Stimulated activated CD4-positive, alpha-beta T cell treated with anti-CD3 and anti-CD28 coated beads, Interleukin-15, amount 100 ng/mL, for 48 hours (primary cell): ENCODE results near the gene CDC42BPB.

Experiments used
- DNase-seq, 2 donors: peaks; one replicate each; pipeline ENCODE4 v3.0.0-alpha.2; 2020; ENCODE audit warnings: low read depth in 2 of 2

The CDC42BPB gene

DNA sequence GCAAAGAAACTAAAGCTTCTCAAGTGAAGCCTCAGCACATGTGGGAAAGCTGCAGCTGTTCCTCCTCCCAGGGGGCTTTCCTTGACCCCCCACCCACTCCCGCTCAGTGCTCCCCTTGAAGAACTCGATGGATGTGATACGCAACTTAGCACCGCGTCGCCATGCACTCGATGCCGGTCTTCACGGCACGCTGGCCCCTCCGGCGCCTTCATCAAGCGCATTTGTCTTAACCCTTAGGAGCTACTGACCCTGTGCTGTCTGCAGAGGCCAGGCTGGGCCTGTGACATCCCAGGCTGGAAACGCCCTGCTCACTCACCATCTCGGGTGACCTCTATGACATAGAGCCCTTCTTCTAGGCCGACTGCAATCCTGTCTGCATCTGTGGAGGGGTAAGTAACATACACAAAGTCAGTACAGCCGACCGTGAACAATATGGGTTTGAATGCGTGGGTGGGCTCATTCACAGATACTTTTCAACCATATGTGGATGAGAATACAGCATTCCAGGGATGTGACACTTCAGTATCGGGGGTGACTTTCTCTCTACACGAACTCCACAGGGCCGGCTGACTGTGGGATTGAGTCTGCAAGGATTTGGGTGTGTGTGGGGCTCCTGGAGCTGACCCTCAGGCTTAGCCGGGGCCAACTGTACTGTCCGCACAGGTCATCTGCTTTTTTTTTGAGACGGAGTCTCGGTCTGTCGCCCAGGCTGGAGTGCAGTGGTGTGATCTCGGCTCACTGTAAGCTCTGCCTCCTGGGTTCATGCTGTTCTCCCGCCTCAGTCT is 111.8 kb downstream of the CDC42BPB start:
- DNase-seq: no peak

DNA sequence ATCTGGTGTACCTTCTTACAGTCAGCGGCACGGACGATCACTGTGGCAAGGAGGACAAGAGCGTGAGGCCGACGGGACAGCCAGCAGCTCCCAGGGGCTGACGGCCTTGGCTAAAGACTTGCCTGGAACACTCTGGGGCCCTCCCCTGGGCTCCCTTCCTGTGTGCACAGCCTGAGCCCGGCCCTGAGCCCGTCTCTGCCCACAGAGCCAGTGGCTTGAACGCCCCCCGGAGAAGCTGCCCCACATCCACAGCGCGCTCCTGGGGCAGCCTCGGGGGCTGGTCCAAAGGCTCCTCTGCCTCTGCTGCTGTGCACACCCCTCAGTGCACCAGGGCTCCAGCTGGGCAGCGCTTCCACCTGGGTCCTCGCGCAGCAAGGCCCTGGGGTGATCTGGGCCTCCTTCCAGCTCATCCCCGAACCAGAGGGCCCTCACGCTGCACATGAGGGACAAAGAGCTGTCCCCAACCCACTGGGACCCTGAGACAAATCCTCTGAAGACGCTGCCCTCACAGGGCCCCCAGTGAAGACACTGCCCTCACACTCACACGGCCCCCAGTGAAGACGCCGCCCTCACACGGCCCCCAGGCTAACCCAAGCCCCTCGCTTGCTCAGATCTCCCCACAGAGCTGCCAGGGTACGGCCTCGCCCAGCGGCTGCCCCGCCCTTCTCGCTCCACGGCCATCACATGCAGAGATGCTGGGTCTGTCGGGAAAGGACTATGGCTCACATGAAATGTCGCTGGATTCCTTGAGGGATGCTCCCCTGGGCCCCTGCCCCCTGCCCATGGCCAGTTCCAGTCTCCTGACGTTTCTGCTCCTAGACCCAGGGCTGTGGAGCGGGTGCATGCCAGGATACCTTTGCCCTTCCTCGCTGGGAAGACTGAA is 112.7 kb downstream of the CDC42BPB start:
- DNase-seq: no peak

DNA sequence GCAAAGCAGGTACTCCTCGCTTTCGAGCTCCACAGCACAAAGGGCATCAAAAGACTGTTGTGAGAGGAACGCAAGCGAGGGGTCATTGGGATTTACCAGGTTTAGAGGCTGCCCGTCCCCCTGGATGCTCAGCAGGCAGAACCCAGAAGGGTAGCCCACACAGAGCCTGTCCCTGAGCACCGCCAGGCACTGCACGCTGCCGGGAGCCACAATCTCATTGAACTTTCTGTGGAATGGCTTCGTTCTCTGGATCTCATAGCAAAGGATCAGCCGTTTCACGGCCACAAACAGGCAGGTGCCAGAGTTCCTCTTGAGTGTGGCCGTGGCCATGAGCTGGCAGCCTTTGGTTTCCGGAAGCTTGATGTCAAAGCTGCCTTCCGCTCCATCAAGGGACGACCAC is 113.4 kb downstream of the CDC42BPB start:
- no peak for DNase-seq

DNA sequence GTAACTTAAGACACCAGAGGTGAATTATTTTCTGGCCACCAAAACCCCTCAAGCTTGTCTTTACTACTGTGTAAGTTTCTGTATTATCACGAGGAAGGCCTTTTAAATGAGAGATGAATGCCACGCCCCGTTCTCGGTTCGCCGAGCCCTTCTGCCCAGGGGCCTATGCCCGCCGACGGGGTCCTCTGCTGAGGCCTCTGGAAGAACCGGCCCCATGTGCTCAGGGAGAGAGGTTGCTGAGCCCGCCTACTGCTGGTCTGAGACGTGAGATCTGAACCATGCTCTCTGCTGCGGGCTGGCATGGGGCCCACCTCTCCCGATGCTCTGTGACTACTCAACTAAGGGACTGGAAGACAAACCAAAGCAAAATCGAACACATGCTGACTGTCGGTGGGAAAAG is 113.9 kb downstream of the CDC42BPB start:
- no peak for DNase-seq

DNA sequence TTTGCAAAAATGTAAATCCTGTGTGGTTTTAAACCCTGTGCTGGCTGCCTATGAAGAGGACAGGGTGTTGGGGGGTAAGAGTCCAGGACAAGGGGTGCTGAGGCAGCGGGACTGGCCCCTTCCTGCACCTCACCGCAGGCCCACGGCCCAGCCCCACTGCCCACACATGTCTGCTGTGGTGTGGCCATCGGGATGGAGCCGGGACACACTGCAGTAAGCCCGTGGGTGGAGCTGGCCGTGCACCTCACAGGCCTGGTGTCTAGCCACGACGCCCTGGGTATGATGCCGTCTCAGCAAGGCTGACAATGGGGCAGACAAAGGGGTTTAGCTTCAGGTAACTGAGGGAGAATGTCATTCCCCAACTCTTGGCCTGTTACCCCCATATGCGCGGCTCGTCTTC is 115.3 kb downstream of the CDC42BPB start:
- DNase-seq: no peak

DNA sequence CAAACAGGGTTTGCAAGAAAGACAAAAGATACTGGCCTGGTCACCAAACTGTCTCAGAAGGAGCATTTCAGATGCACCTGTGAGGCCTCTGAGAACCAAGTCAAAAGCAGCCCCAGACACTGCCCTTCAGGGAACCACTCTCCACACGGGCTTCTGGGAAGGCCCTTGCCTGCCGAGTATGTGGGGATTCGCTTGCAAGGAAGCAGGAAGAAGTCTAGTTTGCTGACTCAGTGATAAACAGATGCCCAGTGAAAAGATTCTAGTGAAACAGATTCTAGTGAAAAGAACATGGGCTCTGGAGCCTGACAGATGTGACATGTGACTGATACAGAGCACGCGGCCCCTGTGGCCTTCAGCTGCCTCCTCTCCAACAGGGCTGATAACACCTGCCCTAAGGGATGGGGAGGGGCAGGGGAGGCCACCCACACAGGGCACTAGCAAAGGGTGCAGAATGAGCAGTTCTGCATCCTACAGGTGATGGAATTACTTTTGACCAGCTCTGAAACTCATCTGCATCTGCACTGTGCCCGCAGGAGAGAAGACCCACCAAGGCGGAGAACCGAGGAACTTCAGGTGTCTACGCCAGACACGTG is 115.8 kb downstream of the CDC42BPB start:
- DNase-seq: no peak

DNA sequence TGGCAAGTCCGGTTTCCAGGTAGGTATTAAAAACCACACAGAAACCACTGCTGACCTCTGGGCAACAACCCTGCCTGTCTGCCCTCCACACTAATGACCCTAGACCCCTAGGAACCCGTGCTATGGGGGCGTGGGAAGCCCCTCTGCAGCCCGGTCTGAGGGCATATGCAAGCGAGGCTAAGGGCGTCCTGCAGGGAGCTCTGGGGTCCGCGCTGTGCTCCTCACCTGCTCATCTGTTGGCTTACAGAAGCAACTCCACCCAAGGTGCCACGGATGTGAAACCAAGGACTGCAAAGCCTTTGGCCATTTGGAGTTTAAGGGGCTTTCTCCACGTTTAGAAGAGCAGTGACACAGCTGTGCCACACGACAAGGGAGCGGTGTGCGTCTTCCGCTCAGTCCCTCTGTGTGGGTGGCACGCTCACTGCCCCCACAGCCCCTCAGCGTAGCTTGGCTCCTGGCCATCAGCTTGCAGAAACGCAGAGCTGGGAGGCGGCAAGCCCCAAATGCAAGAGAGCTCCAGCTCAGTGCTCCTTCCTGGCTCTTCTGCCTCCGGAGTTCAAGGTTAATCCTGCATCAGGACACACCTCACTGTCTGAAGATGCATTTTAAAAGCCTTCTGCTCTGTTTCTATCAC is 116.5 kb downstream of the CDC42BPB start:
- DNase-seq: no peak

DNA sequence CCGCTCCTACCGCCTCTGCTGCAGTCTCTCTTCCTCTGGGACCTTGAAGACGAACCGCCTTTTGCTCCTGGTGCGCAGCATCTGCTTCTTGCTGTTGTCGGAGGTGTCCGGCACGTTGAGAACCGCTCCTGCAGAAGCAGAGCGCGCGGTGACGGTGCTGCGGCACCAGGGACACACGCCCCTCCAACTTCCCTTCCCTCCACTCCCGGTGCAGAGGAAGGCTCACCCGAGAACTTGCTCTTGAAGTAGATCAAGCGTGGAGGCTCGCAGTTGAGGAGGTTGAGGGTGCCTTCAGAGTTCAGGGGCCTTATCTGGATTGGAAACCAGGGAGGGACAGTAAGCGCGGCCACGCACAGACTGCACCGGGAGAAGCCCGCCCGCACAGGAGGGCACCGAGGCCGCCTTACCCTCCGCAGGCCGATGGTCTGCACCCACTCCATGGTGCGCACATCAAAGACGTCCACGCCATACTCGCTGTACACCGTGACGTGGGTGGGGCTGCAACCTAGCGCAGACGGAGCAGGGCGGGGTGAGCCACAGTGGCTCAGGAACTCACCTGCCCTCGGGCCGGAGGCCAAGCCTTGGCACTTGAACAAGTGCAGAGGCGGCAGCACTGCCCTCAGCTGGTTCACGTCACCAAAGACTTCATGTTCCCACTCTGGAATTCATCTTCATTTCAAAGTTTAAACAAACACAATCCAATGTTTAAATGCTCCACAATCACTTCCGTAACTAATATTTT is 117.4 kb downstream of the CDC42BPB start:
- DNase-seq: no peak

DNA sequence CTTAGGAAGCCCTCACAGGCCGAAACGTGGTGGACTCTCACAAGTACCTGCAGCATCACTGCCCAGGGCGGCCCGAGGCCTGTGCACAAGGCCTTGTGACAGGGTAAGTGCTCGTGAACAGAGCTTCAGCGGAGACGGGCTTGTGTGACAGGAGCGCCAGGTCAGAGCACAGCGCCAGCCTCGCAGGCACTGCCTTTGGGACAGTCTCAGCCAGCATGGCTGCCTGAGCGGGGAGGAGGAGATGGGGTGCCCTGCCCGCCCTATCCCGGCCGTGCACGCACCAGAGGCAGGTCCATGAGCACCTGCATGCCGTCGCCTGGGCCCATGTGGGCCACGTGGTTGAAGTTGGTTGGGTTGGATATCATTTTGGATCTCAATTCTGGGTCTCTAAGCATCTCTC is 118.0 kb downstream of the CDC42BPB start:
- DNase-seq: no peak

DNA sequence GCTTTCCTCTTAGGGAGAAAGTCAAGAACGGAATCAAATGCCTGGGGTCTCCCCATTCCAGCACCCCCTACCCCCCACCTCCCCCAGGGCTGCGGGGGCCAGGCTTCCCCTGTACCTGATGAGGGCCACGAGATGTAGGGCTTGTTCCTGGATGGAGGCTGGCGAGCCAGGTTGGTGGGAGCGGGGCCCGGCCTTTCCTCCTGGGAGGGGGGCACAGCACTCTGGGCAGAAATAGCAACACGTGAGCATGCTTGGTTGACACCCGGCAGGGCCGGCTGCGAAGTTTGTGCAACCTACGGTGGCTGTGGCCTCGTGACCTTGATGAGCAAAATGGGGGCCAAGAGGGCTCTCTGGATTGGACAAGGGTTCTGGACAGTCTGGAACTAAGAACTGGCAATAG is 119.2 kb downstream of the CDC42BPB start:
- no peak for DNase-seq

DNA sequence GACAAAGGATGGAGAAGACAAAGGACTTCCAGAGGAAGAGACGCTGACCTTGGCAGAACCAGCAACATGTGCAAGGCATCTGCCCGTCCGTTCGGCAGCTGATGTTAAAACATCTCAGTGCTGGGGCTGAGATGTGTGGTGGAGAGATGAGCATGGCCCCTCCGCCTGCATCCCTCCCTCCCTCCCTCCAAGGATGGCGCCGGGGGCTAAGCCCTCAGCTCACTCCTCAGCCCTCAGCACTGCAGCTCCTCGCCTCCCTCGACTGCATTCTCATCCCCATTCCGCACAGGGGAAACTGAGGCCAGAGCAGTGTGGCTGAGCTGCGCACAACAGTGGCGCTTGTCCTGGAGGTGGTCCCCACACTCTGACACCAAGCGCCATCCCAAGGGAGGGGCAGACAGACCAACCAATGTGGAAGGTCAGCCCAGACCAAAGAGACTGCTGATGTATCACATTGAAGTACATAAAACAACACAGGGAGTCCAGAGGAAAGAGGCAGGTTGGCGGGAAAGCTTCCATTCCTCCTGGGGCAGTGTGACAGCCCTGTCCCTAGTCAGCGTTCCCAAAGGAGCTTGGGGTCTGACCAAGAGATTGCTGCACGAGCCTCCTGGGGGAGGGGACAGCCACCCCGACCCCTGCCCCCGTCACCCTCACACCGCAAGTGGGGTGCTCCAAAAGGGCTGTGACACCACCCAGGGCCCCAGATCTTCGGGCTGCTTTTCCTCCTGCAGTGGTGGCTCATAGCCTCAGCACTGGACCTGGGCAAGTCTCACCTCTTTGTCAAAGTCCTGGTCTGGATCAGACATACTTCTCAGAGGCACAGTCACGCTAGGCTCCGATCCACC is 119.8 kb downstream of the CDC42BPB start:
- no peak for DNase-seq

DNA sequence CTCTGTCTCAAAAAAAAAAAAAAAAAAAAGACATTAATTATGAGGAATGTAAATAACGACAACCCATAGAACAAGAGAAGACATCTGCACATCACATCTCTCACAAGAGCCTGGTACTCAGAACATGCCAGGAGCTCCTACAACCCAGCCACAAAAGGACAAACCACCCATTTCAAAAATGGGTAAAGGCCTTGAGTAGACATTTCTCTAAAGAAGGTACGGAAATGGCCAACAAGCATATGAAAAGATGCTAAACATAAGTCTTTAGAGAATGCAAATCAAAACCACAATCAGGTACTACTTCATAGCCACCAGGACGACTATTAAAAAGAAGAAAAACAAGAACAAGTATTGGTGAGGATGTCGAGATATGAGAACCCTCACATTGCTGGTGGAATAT is 121.6 kb downstream of the CDC42BPB start:
- DNase-seq: no peak

DNA sequence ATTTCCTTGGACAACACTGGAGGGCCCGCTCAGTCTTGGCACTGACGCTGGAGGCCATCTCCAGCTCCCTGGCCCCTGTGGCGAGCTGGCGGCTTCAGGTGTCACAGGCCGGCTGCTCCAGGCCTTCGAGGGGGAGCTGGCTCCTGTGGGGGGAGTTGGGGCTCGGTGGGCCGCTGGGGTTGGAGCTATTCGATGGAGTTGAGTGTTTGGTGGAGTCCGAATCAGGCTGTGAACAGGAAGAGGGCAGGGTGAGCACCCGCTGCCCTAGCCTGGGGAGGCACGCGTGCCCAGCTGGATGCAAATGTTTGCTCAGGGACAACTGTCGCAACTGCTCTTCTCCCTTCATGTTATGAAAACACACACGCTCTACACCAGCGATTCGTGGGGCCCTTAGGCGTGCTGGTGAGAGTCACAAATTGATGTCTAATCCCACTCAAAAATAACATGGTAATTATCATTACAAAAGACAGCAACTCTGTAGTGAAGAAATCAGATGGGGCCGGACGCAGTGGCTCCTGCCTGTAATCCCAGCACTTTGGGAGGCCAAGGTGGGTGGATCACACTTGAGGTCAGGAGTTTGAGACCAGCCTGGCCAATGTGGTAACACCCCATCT is 123.6 kb downstream of the CDC42BPB start:
- no peak for DNase-seq

DNA sequence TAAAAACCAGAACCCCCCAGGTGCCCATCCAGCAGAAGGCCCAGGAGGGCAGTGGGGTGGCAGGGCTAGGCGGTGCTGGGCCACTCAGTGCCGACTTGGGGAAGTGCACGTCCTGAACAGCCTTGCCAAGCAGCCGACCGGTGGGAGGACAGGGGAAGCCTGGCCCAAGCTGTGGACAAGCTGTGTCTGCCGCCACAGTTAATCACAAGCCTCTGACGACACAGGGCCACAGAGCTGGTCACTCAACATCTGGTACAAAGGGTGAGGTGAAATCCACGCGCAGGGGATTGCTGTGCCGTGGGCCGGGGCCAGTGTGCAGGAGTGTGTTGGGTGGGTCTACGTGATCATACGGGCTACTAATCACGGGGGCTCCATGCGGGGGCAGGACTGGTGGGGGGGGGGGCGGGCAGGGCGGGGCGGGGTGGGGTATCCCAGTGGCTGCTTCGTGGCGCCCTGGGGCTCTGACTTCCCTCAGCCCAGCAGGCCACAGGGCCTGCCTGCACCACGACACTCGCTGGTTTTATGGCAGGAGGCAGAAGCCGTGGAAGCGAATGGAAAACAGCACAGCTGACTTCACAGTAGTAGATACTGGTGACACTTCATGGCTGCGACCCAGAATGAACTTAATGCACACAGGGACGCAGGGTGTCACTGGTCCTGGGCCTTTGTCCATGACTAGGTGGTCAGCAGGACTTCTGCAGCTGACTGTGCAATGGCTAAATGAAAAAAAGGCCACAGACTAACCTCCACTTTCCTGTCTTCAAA is 124.7 kb downstream of the CDC42BPB start:
- no peak for DNase-seq

DNA sequence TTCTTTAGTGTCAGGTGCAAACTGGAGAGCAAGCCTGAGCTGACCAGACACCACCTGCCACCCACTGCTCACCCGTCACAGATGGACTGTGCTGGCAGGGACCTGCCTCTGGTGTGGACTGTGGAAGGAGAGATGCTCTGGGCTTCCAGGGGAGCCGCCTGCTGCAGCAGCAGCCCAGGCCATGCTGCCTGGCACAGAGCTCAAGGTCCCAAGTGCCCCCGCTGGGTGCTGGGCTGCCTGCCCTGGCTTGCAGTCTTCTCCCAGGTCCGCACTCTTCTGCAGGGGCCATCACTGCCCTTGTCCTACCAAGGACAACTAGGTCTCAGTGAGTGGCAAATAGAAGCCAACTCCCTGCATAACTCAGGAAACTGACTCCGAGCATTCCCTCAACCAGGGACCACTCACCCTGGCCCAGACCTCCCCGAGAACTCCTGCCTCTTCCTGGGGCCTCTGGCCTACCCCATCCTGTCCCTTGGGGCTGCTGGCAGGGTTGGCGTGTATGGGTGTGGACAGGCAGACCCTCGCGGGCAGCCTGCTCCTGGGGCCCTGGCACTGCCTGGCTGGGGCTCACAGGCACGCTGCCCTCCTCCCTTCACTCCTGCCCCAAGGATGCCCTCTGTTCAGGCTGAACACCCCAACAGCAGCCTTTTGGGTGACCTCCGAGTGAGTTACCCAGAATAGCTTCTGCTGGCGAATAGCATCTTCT is 125.6 kb downstream of the CDC42BPB start:
- no peak for DNase-seq

DNA sequence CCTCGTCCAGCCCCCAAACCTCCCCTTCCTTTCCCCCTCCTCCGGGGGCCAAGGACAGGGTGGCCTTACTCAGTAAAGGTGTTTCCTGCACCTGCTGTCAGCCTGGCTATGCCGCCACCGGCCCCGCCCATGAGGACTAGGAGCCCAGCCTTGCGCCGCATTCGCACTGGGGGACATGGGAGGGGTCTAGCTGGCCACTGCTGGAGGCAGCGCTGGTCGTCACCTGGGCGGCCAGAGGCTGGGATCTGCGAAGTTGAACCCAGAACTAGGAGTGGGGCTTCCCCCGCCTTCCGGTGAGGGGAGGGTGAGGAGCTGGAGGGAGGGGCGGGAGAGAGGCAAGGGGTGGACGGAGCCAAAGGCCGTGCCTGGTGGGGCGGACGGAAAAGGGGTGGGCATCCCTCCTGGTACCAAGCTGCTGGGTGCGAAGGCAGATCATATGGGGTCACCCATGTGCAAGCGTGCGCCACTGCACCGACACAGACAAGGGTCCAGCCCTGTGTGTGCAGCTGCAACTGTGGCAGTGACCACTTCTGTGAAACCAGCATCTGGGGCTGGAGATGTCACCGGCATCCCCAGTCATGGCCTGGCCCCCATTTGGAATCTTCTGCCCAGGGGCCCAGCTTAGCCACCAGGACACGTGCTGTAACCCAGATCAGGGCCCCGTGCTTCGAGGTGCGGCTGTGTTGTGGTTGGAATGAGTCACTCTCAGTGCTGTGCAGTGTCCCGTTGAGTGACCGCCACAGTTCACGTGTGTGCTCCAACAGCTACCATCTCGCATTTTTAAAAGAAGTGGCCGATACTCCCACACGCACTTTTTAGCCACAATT is 126.4 kb downstream of the CDC42BPB start:
- DNase-seq: no peak

DNA sequence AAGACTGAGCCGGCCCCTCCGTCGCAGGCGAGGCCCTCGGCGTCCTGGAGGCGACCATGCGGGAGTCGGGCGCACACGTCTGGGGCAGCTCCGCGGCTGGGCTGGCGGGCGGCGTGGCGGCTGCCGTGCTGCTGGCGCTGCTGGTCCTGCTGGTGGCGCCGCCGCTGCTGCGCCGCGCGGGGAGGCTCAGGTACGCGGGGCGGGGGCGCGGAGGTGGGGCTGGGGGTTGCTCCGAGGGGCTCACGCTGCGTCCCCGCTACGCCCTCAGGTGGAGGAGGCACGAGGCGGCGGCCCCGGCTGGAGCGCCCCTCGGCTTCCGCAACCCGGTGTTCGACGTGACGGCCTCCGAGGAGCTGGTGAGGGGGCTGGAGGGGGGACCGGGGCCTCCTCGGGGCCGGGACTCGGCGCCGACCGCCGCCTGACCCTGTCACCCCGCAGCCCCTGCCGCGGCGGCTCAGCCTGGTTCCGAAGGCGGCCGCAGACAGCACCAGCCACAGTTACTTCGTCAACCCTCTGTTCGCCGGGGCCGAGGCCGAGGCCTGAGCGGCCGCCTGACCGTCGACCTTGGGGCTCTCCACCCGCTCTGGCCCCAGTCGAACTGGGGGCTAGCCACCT is 127.1 kb downstream of the CDC42BPB start:
- DNase-seq: no peak
